HG03280 (cell line): Measurements from ENCODE around the gene YEATS4.

ENCODE experiments used
- ATAC-seq: cut with Tn5 transposase; IDR thresholded peaks from one replicate; pipeline ENCODE4 v1.9.1; 2021; ENCODE audit warnings: mild to moderate bottlenecking, moderate library complexity; ENCODE audit not compliant: unreplicated experiment

Gene YEATS4

GRCh38 chr12:69431591-69432222, 72.2 kb downstream of the YEATS4 start:
- ATAC-seq: no peak

GRCh38 chr12:69433653-69434052, 74.1 kb downstream of the YEATS4 start:
- no peak for ATAC-seq

GRCh38 chr12:69435644-69436043, 76.1 kb downstream of the YEATS4 start:
- ATAC-seq: no peak

GRCh38 chr12:69437073-69437472, 77.5 kb downstream of the YEATS4 start:
- no peak for ATAC-seq

- ATAC-seq: no peak
Observed at GRCh38 chr12:69438539-69438938, 79.0 kb downstream of the YEATS4 start.

- ATAC-seq: no peak
Observed at GRCh38 chr12:69440016-69440415, 80.5 kb downstream of the YEATS4 start.
